Uterus (tissue), 4 donors: Measurements from ENCODE around the gene CACNA2D2. TPM values are rescaled to one million over a fixed set of nuclear protein-coding genes. Genes with fewer than 3 reads are reported as not detected.

Source experiments
- DNase-seq, 2 donors: peaks; one replicate each; pipeline ENCODE4 v3.0.0-alpha.2; 2019 to 2020
- H3K27ac ChIP-seq, 2 donors: fragments of 200-600 bp; sonication (generic); 1 replicate in 1 of 2; 2 replicates in 1 of 2; pipeline ENCODE4 v1.5.1; 2016 to 2018
- H3K27me3 ChIP-seq, 2 donors: fragments of 200-600 bp; sonication (generic); one replicate each; pipeline ENCODE4 v1.5.1; 2018 to 2019; ENCODE audit warnings: control low read depth in 1 of 2
- H3K36me3 ChIP-seq, 2 donors: fragments of 200-600 bp; sonication (generic); one replicate each; pipeline ENCODE4 v1.5.1; 2019; ENCODE audit warnings: control low read depth in 1 of 2
- H3K4me1 ChIP-seq, 2 donors: fragments of 200-600 bp; sonication (generic); one replicate each; pipeline ENCODE4 v1.5.1; 2018 to 2019; ENCODE audit warnings: control low read depth in 1 of 2
- H3K4me3 ChIP-seq, 2 donors: fragments of 200-600 bp; sonication (generic); 1 replicate in 1 of 2; 2 replicates in 1 of 2; pipeline ENCODE4 v1.5.1; 2018 to 2019; ENCODE audit warnings: mild to moderate bottlenecking in 1 of 2
- H3K9me3 ChIP-seq, 2 donors: fragments of 200-600 bp; sonication (generic); one replicate each; pipeline ENCODE4 v1.5.1; 2019; ENCODE audit warnings: control low read depth in 1 of 2
- POLR2A ChIP-seq, 2 donors: fragments of 450-650 bp; IDR thresholded peaks; one replicate each; pipeline ENCODE4 v1.6.1; 2016; ENCODE audit warnings: antibody characterized with exemption in 2 of 2, mild to moderate bottlenecking in 1 of 2, moderate library complexity in 1 of 2
- intact Hi-C: fragments of 100-400 bp; cut with DNase I; formaldehyde crosslinking; loops from one replicate; pipeline ENCODE4 v1.15.1; 2023; ENCODE audit warnings: low total_unique reads
- total RNA-seq, 4 donors: library from RNA; depleted of rRNA in 3 of 4; stranded (reverse); fragments of >200 nt in 3 of 4; gene quantifications; one replicate each; pipeline versions ENCODE4 v1.1.0 to v1.2.4, GENCODE V29; 2014 to 2023
- TF ChIP-seq, protein P1 (sequence below), 4 experiments: fragments of 200-600 bp in 2 of 4; fragments of 450-650 bp in 2 of 4; sonication (generic) in 2 of 4; IDR thresholded peaks; one replicate each; pipeline ENCODE4 v1.5.1; 2016 to 2019; ENCODE audit warnings: antibody characterized with exemption in 4 of 4, mild to moderate bottlenecking in 2 of 4, moderate library complexity in 1 of 4
- donor health status: DM: yes; HTN: yes; CAD: no.

The CACNA2D2 gene
- total RNA-seq, 4 donors from 2014 or later = under 0.01 to 6.1 (median 5.3) TPM; not detected in 1

DNA sequence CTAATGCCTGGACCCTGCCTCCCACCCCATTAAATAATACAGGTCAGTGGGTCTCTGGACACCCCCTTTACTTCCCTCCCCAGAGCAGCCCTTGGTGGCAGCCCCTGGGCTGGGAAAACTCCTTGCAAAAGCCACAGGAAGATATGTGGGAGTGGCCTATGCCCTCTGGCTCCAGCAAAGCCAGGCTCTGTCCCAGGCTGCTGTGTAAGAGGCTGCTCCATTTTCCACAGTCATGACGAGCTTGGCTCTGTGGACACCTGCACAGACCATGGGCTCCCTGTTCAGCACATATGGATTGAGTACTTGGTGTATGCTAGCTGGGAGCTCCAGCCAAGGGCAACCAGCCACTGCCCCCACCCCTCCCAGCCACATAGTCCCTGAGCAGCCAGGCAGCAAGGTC, 13.0 kb downstream of the CACNA2D2 start:
- Histone ChIP-seq H3K4me3 (no peak overlapping the region), H3K9me3 (no peaks in the 10 kb centered on the region), H3K4me1 (no peaks in the 10 kb centered on the region), H3K27me3 (no peaks in the 10 kb centered on the region), H3K27ac (no peak overlapping the region), H3K36me3 (no peaks in the 10 kb centered on the region)
- DNase-seq = no peak
- intact Hi-C loops = no loop called here
- TF ChIP-seq POLR2A (IDR thresholded peaks at IDR 0.05) = no peak
- TF ChIP-seq, protein P1, sequence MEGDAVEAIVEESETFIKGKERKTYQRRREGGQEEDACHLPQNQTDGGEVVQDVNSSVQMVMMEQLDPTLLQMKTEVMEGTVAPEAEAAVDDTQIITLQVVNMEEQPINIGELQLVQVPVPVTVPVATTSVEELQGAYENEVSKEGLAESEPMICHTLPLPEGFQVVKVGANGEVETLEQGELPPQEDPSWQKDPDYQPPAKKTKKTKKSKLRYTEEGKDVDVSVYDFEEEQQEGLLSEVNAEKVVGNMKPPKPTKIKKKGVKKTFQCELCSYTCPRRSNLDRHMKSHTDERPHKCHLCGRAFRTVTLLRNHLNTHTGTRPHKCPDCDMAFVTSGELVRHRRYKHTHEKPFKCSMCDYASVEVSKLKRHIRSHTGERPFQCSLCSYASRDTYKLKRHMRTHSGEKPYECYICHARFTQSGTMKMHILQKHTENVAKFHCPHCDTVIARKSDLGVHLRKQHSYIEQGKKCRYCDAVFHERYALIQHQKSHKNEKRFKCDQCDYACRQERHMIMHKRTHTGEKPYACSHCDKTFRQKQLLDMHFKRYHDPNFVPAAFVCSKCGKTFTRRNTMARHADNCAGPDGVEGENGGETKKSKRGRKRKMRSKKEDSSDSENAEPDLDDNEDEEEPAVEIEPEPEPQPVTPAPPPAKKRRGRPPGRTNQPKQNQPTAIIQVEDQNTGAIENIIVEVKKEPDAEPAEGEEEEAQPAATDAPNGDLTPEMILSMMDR (IDR thresholded peaks at IDR 0.05) = no peak

DNA sequence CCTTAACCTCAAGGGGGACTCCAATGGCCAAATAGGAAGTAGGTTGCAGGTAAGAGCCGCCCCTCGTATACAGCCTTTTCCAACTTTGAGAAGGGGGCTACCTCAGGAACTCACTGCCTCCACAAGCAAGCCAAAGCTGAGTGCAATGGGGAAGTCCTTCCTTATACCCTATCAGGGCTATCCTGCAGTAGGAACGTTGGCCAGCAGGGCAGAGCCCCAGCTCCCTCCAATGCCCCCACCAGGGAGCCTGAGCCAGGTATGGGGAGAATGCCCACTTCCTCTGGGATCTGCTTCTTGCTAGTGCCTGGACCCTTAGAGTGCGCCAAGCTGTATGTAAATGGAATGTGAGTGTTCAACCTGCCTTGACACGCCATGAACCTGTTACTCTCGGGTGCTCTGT, 16.3 kb downstream of the CACNA2D2 start:
- intact Hi-C loops = no loop called here
- no peak overlapping the region for H3K27ac ChIP-seq
- no peak for DNase-seq

DNA sequence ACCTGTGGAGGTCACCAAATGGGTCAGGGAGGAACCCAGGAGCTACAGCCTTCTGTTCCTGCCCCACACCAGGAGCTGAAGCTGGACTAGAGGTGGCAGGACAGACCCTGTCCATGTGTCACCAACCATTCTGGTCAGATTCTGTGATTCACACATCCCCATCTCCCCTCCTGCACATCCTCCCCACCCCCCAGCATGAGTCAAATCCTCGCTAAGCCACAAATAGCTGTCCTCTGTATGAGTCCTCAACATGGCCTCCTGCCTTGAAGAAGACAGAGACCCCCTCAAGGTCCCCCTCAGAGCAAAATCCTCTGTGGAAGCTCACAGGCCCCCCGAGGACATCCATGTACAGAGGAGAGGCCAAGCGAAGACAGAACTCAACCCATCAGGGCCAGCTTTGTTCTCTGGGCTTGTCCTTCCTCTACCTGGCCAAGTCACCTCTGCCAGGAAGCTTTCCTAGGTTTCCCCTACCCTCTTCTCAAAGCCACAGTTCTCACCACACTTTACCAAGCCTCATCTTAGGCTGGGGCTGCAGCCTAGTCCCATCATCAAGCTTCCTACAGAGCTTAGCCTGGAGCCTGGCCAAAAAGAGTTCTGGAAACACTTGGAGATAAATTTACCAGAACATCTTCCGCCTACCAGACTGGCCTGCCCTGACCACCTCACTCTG, 17.1 kb downstream of the CACNA2D2 start:
- no peaks in the 10 kb centered on the region for H3K36me3 ChIP-seq
- H3K4me1 ChIP-seq = no peaks in the 10 kb centered on the region
- no peaks in the 10 kb centered on the region for H3K27me3 ChIP-seq
- no peak for DNase-seq
- TF ChIP-seq, protein P1 (IDR thresholded peaks at IDR 0.05) = no peak
- no peak for TF ChIP-seq POLR2A (IDR thresholded peaks at IDR 0.05)
- H3K9me3 ChIP-seq = no peaks in the 10 kb centered on the region
- H3K27ac ChIP-seq = no peak overlapping the region
- intact Hi-C loops = no loop called here
- no peak overlapping the region for H3K4me3 ChIP-seq

More for the DNA sequence above, 16.3 kb downstream of the CACNA2D2 start:
- H3K4me1 ChIP-seq = no peaks in the 10 kb centered on the region
- no peaks in the 10 kb centered on the region for H3K9me3 ChIP-seq
- H3K4me3 ChIP-seq = no peak overlapping the region
- H3K27me3 ChIP-seq = no peaks in the 10 kb centered on the region
- H3K36me3 ChIP-seq = no peaks in the 10 kb centered on the region
- TF ChIP-seq, protein P1 (IDR thresholded peaks at IDR 0.05) = no peak
- TF ChIP-seq POLR2A (IDR thresholded peaks at IDR 0.05) = no peak

DNA sequence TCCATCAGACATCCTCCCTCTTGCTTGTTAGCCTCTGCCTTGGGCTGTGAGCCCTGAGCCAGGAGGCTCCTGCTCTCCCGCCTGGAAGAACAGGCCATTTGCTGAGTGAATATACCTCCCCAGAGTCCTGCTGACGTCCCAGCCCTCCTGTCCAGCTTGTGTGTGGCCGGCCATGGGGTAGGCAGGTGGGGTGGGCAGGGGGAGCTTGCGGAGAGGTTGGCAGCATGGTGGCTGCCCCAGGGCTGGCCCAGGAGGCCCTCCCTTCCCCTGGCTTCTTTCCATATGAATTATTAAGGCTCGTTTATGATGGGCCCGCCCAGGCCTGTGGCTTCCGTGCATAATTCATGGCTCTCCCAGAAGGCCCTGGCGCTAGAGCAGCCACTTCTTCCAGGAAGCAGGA, 18.7 kb downstream of the CACNA2D2 start:
- H3K27ac ChIP-seq = no peak overlapping the region
- no peaks in the 10 kb centered on the region for H3K27me3 ChIP-seq
- no peak for TF ChIP-seq POLR2A (IDR thresholded peaks at IDR 0.05)
- TF ChIP-seq, protein P1 (IDR thresholded peaks at IDR 0.05) = no peak
- H3K9me3 ChIP-seq = no peaks in the 10 kb centered on the region
- H3K4me3 ChIP-seq = no peak overlapping the region
- no peak for DNase-seq
- intact Hi-C loops = no loop called here
- H3K36me3 ChIP-seq = no peaks in the 10 kb centered on the region
- no peaks in the 10 kb centered on the region for H3K4me1 ChIP-seq

DNA sequence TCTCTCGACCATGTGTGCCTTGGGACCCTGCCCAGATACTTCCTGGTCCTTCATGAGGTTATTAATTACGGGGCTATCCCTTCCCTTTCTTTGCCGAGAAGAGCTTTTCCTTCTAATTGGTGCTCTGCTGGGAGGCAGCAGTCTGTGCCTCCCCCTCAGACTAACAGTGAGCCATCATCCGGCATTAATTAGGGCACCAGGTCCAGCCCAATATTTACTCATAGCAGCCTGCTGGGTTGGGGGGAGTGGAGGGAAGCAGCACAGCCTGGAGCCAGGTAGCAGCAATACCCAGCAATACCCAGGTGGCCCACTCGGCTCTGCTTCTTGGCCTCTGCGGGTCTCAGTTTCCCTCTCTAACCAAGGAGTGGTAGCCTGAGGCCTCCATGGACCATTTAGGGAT, 20.1 kb downstream of the CACNA2D2 start:
- Histone ChIP-seq H3K4me1 (no peaks in the 10 kb centered on the region), H3K4me3 (no peak overlapping the region), H3K27me3 (no peaks in the 10 kb centered on the region), H3K27ac (no peak overlapping the region), H3K9me3 (no peaks in the 10 kb centered on the region), H3K36me3 (no peaks in the 10 kb centered on the region)
- DNase-seq = no peak
- intact Hi-C loops = no loop called here
- TF ChIP-seq POLR2A (IDR thresholded peaks at IDR 0.05) = no peak
- TF ChIP-seq, protein P1 (IDR thresholded peaks at IDR 0.05) = no peak
